Breast epithelium (tissue), 3 donors: ENCODE results near the gene KCNQ2.

Experiments used
- POLR2A ChIP-seq: fragments of 450-650 bp; IDR thresholded peaks from one replicate; pipeline ENCODE4 v1.6.1; 2016; ENCODE audit warnings: antibody characterized with exemption, mild to moderate bottlenecking, moderate library complexity
- POLR2AphosphoS5 ChIP-seq, 3 donors: sonication (generic); formaldehyde crosslinking; IDR thresholded peaks; one replicate each; pipeline ENCODE4 v1.6.1; 2017; ENCODE audit warnings: antibody characterized with exemption in 3 of 3
- TF ChIP-seq, protein P1 (sequence below), 3 donors: fragments of 450-650 bp; IDR thresholded peaks; one replicate each; pipeline ENCODE4 v1.5.1; 2016 to 2017; ENCODE audit warnings: antibody characterized with exemption in 3 of 3, mild to moderate bottlenecking in 3 of 3, moderate library complexity in 3 of 3

DNA sequence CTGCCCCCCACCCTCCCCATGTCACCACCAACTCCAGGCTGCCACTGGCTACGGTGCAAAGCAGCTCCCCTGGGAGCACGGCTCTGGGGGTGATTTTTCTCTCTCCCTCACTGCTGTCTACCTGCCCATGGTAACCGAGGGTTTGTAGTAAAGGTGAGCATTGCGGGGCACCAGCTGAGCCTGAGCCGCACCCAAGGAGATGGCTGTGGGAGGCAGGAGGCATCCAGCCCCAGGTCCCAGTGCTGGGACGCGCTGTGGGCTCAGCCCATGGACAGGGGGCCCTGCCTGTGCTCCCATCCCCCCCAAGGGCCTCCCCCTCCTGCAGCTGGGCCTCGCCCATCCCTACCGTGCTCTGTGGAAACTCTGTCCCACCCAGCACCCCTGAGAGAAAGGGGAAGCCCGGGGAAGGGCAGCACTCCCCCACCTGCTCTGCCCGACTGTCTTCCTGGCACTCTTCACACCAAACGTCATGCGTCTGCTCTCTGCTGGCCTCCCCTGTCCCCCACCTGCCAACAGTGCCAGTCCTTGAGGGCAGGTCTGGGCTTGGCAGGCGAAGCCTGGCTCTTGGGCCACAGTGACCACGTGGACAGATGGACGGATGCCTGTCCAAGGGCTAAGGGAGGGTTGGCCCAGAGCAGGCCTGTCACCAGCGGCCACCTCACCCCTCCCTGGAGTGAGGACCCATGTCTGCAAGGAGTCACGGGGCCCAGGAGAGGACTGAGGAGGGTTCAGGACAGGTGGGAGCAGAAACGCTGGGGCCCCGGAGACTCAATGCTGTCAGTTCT is 107.5 kb downstream of the KCNQ2 start:
- no peak for TF ChIP-seq POLR2A
- no peak for TF ChIP-seq POLR2AphosphoS5 (IDR thresholded peaks at IDR 0.05)
- TF ChIP-seq, protein P1, sequence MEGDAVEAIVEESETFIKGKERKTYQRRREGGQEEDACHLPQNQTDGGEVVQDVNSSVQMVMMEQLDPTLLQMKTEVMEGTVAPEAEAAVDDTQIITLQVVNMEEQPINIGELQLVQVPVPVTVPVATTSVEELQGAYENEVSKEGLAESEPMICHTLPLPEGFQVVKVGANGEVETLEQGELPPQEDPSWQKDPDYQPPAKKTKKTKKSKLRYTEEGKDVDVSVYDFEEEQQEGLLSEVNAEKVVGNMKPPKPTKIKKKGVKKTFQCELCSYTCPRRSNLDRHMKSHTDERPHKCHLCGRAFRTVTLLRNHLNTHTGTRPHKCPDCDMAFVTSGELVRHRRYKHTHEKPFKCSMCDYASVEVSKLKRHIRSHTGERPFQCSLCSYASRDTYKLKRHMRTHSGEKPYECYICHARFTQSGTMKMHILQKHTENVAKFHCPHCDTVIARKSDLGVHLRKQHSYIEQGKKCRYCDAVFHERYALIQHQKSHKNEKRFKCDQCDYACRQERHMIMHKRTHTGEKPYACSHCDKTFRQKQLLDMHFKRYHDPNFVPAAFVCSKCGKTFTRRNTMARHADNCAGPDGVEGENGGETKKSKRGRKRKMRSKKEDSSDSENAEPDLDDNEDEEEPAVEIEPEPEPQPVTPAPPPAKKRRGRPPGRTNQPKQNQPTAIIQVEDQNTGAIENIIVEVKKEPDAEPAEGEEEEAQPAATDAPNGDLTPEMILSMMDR (IDR thresholded peaks at IDR 0.05), result no peak
